Rectal smooth muscle tissue (tissue), 1 donor: ENCODE measurements around the gene QRICH2.

ENCODE experiments used
- H3K27ac ChIP-seq: one replicate; pipeline ENCODE4 v1.7.0; 2013; ENCODE audit warnings: low read depth, low read length, inconsistent platforms
- H3K27me3 ChIP-seq: one replicate; pipeline ENCODE4 v1.7.0; 2013; ENCODE audit warnings: low read length; ENCODE audit not compliant: control insufficient read depth, insufficient read depth
- H3K36me3 ChIP-seq: one replicate; pipeline ENCODE4 v1.7.0; 2013; ENCODE audit warnings: low read length; ENCODE audit not compliant: control insufficient read depth, insufficient read depth
- H3K4me1 ChIP-seq: one replicate; pipeline ENCODE4 v1.7.0; 2013; ENCODE audit warnings: low read length; ENCODE audit not compliant: control insufficient read depth, insufficient read depth
- H3K4me3 ChIP-seq: one replicate; pipeline ENCODE4 v1.7.0; 2013; ENCODE audit warnings: low read length
- H3K9ac ChIP-seq: one replicate; pipeline ENCODE4 v1.7.0; 2013; ENCODE audit warnings: low read length

QRICH2 gene

DNA sequence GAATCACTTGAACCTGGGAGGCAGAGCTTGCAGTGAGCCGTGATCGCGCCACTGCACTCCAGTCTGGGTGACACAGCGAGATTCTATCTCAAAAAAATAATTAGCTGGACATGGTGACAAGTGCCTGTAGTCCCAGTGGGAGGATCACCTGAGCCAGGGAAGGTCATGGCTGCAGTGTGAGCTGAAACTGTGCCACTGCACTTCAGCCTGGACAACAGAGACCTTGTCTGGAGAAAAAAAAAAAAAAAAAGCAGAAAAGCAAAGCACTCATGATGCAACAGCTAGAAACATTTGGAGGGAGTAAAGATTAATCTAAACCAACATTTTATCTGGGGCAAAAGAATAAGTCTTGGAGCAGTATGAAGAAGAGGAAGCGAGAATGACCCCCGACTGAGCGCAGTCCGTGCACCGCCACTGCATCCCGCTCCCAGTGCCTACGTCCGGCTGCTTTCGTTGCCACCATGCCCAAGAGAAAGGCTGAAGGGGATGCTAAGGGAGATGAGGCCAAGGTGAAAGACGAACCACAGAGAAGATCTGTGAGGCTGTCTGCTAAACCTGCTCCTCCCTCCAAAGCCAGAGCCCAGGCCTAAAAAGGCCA lies 37.4 kb upstream of the QRICH2 start:
- Histone ChIP-seq H3K27me3 (no peaks in the 10 kb centered on the region), H3K36me3 (peaks cover 14% of the 10 kb centered on the region)

DNA sequence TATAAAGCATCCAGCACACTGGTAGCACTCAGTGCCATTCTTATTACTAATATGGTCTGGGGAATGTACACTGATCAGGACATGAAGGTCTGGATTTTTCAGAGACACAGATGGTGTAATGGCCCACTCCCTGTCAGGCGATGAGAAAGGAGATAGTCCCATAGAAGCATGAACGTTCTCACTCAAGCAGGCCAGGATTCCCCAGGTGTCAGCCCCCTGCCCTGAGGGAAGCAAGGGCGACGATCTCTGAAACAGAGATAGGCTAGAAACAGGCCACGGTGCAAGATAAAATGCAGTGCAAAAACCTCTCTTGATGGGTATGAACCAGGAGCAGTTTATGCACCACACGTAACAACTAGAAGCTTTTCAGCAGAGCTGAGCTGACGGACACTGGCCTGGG lies 35.0 kb upstream of the QRICH2 start:
- Histone ChIP-seq H3K36me3 (peaks cover 14% of the 10 kb centered on the region), H3K9ac (no peak overlapping the region), H3K27ac (no peak overlapping the region), H3K27me3 (no peaks in the 10 kb centered on the region), H3K4me1 (no peaks in the 10 kb centered on the region), H3K4me3 (no peak overlapping the region)

More for the DNA sequence above, 37.4 kb upstream of the QRICH2 start:
- H3K9ac ChIP-seq = no peak overlapping the region
- H3K4me1 ChIP-seq = no peaks in the 10 kb centered on the region
- no peak overlapping the region for H3K4me3 ChIP-seq
- H3K27ac ChIP-seq = no peak overlapping the region

DNA sequence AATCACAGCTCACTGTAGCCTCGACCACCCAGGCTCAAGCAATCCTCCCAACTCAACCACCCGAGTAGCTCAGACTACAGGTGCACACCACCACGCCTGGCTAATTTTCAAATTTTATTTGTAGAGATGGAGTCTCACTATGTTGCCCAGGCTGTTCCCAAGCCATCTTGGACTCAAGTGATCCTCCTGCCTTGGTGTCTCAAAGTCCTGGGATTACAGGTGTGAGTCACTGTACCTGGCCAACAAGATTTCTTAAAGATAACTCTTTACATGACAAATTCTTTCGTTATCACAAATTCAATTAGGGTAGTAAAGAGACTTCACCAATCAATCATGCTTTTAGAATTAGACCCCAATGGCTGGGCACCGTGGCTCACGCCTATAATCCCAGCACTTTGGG lies 33.2 kb upstream of the QRICH2 start:
- peaks cover 7% of the 10 kb centered on the region for H3K36me3 ChIP-seq
- H3K27ac ChIP-seq = no peak overlapping the region
- no peak overlapping the region for H3K4me3 ChIP-seq
- no peaks in the 10 kb centered on the region for H3K27me3 ChIP-seq
- no peaks in the 10 kb centered on the region for H3K4me1 ChIP-seq
- no peak overlapping the region for H3K9ac ChIP-seq

DNA sequence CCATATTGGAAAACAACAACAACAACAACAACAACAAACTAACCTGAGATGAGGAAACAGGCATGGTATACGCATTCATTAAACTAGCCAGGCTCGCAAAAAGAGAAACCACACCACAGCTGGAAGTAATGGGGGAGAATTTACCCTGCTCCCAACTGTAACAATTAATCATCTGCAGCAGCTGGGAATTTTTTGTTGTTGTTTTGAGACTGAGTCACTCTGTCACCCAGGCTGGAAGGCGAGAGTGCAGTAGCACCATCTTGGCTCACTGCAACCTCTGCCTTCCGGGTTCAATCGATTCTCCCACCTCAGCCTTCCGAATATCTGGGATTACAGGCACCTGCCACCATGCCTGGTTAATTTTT lies 29.3 kb upstream of the QRICH2 start:
- Histone ChIP-seq H3K9ac (no peak overlapping the region), H3K27me3 (no peaks in the 10 kb centered on the region), H3K4me1 (no peaks in the 10 kb centered on the region), H3K27ac (no peak overlapping the region), H3K36me3 (no peaks in the 10 kb centered on the region), H3K4me3 (no peak overlapping the region)

DNA sequence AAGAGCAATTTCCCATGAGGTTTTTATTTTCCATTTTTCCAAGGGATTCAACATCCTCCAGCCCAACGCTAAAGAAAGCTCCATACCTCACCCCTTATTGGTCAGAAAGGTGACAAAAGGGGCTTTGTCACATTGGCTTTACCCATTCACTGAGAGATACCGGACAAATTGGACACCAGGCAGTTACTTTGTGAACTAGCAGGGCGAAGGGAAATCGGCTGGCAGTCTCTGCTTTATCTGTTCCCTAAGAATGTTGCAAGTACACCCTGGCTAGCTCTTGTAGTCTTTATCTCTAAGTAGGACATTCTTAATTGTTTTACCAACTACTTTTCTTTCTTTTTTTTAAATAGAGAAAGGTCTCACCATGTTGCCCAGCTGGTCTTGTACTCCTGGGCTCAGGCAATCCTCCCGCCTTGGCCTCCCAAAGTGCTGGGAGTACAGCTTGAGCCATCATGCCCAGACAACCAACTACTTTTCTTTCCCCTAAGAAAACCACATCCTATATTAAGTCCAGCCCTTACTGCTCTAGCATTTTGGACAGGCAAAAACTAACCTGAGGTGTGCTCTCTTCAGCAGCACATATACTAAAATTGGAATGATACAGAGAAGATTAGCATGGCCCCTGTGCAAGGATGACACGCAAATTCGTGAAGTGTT lies 28.8 kb upstream of the QRICH2 start:
- no peaks in the 10 kb centered on the region for H3K36me3 ChIP-seq
- H3K9ac ChIP-seq = no peak overlapping the region
- no peak overlapping the region for H3K27ac ChIP-seq
- H3K27me3 ChIP-seq = no peaks in the 10 kb centered on the region
- no peaks in the 10 kb centered on the region for H3K4me1 ChIP-seq
- H3K4me3 ChIP-seq = no peak overlapping the region

DNA sequence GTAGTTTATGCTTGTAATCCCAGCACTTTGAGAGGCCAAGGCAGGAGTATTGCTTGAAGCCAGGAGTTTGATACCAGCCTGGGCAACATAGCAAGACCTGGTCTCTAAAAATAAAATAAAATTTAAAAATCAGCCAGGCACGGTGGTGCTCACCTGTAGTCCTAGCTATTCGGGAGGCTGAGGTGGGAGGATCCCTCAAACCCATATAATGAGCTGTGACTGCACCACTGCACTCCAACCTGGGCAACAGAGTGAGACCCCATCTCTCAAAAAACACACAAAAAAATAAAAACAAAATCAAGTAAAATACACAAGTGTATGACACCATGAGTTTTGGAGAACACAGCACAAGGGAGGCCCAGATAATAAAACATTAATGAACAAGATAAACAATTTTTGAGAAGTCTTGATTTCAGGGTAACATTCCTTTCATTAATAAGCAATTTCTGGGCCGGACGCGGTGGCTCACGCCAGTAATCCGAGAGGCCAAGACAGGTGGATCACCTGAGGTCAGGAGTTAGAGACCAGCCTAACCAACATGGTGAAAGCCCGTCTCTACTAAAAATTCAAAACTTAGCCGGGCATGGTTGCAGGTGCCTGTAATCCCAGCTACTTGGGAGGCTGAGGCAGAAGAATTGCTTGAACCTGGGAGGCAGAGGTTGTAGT lies 27.8 kb upstream of the QRICH2 start:
- H3K9ac ChIP-seq = no peak overlapping the region
- H3K27ac ChIP-seq = no peak overlapping the region
- no peaks in the 10 kb centered on the region for H3K27me3 ChIP-seq
- H3K4me1 ChIP-seq = no peaks in the 10 kb centered on the region
- no peak overlapping the region for H3K4me3 ChIP-seq
- H3K36me3 ChIP-seq = no peaks in the 10 kb centered on the region

DNA sequence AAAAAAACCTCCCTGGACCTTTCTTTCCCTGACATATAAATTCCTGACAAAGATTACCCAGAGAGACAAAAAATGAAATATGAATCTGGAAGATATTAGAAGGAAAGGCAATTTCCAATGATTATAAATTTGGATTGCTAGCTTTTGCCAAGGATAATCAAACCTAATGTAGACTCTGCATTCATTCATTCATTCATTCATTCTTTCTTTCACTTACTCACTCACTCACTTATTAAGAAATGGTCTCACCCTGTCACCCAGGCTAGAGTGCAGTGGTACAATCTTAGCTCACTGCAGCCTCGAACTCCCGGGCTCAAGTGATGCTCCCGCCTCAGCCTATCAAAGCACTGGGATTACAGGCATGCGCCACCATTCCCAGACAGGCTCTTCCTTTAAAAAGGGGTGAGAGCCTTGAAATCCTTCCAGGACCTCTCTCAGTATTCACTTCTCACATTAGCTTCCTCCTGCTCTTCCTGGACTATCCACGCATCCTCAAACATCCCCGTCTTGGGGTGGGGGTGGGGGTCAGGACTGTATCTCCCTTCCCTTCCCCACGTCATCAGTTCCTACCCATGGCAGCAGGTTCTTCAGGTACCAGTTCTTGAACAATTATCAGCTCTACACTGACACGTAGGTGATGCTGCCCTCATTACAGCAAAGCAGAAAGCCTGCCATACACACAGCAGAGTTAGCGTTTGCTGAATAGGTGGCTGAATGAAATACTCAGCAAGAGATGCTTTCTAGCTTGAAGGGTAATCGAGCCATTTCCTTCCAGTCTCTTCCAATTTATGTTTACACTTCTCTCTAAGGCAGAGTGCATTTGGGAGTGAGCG lies 25.8 kb upstream of the QRICH2 start:
- H3K4me3 ChIP-seq = no peak overlapping the region

DNA sequence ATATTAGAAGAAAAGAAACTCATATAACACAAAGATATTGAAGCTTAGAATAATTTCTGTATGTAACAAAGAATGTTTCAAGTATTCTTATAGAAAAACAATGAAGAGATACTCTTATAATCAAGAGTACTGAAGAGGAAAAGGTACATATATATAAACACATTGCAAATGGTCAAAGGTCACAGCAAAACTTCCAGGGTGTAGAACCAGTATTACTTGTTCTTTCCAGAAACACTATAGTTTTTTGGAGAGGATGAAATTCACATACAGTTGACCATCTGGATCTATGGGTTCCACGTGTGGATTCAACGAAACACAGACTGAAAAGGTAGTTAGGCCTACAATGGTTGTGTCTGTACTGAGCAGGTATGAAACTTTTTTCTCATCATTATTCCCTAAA lies 23.0 kb upstream of the QRICH2 start:
- no peaks in the 10 kb centered on the region for H3K4me1 ChIP-seq
- H3K9ac ChIP-seq = no peak overlapping the region
- H3K27ac ChIP-seq = no peak overlapping the region
- peaks cover 4% of the 10 kb centered on the region for H3K36me3 ChIP-seq
- no peaks in the 10 kb centered on the region for H3K27me3 ChIP-seq
- H3K4me3 ChIP-seq = no peak overlapping the region

More for the DNA sequence above, 25.8 kb upstream of the QRICH2 start:
- no peaks in the 10 kb centered on the region for H3K4me1 ChIP-seq
- no peaks in the 10 kb centered on the region for H3K27me3 ChIP-seq
- no peak overlapping the region for H3K9ac ChIP-seq
- peaks cover 4% of the 10 kb centered on the region for H3K36me3 ChIP-seq
- no peak overlapping the region for H3K27ac ChIP-seq

DNA sequence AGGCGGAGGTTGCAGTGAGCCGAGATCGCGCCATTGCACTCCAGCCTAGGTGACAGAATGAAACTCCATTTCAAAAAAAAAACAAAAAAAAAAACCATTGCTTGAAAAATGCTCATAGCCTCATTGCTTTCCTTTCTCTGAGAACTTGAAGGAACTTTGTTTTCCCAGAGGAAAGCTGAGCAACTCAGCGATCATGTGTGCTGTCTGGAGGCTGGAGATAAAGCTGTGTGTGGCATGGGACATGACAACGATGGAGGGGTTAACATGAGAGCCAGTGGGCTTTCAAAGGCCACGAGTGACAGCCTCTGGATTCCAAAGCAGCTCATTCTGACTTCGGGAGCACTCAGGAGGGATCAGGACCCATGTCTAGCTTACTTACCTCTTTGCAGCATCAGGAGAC lies 21.6 kb upstream of the QRICH2 start:
- Histone ChIP-seq H3K36me3 (peaks cover 4% of the 10 kb centered on the region), H3K4me1 (no peaks in the 10 kb centered on the region), H3K27me3 (no peaks in the 10 kb centered on the region), H3K9ac (no peak overlapping the region), H3K4me3 (no peak overlapping the region), H3K27ac (no peak overlapping the region)

DNA sequence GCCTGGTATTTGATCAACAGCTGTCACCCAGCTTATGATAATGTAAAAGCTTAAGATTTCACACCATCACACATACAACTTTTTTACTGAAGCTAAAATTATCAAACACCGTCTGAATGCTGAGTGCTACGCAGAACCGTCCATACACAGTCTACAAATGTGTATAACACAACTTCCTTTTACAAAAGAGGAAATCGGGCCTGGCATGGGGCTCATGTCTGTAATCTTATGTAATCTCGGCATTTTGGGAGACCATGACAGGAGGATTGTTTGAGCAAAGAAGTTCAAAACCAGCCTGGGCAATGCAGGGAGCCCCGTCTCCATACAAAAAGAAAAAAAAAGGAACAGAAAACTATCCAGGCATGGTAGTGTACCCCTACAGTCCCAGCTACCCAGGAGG lies 19.6 kb upstream of the QRICH2 start:
- Histone ChIP-seq H3K4me1 (no peaks in the 10 kb centered on the region), H3K9ac (no peak overlapping the region), H3K36me3 (peaks cover 4% of the 10 kb centered on the region), H3K27ac (no peak overlapping the region), H3K27me3 (no peaks in the 10 kb centered on the region), H3K4me3 (no peak overlapping the region)

DNA sequence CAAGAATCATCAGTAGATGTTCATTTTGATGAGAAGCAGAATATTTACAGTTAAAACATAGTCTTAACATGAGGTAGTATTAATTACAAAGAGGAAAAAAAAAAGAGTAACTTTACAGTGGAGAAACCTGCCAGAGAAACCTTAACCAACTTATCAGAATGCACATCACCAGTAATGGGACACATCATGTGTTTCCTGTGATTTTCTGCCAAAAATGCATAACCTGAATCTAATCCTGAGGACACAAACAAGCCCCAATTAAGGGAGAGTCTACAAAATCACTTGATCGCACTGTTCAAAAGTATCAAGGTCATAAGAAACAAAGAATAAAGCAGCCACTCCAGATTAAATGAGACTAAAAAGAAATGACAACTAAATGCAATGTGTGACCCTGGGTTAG lies 18.2 kb upstream of the QRICH2 start:
- Histone ChIP-seq H3K4me3 (no peak overlapping the region), H3K27me3 (no peaks in the 10 kb centered on the region), H3K4me1 (no peaks in the 10 kb centered on the region), H3K36me3 (peaks cover 4% of the 10 kb centered on the region), H3K27ac (no peak overlapping the region), H3K9ac (no peak overlapping the region)

DNA sequence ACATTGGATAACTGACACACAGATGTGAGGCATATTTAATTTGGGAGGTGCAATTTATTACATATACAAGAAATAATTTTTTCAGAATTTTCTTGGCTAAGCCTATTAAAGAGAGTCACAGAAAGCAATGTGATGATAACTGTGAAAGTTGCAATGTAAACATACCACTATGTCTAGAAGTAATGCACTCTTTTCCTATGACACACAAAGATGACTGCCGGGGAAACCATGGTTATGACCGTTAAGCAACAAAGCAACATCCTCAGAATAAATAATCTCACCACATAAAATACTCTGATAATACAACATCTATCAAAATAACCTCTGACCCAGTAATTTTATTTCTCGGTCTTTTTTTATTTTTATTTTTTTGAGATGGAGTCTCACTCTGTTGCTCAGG lies 10.5 kb upstream of the QRICH2 start:
- Histone ChIP-seq H3K4me3 (no peak overlapping the region), H3K27ac (no peak overlapping the region), H3K36me3 (peaks cover 4% of the 10 kb centered on the region)

More for the DNA sequence above, 10.5 kb upstream of the QRICH2 start:
- Histone ChIP-seq H3K27me3 (no peaks in the 10 kb centered on the region), H3K4me1 (no peaks in the 10 kb centered on the region), H3K9ac (no peak overlapping the region)
